ENCODE results near the gene ZYG11B.

Gene ZYG11B

DNA sequence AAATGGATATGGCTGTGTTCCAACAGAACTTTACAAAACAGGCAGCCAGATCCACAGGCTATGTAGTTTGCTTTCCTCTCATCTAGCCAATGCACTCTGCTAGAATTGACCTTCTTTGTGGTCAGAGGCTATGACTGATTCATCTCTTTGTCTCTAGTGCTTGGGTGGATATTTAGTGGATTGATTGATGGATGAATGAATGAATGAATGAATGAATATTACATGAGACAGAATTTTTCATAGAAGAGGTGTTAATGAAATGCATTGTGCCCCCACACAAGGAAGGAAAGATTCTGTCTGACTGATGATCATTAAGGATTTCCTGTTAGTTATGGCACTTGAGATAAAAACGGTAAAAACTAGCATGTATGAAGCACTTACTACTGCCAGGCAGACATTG lies 65.8 kb downstream of the ZYG11B start:
- no peak for TF ChIP-seq GATA2 (IDR thresholded peaks at IDR 0.05; ENCODE audit: low read depth, low read length)

DNA sequence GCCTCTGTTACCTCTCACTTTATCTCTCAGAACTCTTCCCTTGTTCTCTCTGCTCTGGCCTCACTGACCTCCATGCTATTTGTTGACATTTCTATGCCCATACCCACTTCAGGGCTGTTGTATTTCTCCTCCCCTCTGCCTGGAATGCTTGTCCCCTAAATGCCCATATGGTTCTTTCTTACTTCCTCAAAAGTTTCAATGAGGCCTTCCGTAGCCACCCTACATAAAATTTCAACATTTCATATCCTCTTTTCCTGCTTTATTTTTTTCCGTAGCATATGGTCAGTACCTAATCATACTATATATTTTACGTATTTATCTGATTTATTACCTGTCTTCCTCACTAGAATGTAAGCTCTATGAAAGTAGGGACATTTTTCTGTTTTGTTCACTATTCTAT lies 69.2 kb downstream of the ZYG11B start:
- TF ChIP-seq GATA2 (IDR thresholded peaks at IDR 0.05; ENCODE audit: low read depth, low read length) (no peak), GATA3 (IDR thresholded peaks at IDR 0.05; ENCODE audit: low read depth, low read length) (no peak)

DNA sequence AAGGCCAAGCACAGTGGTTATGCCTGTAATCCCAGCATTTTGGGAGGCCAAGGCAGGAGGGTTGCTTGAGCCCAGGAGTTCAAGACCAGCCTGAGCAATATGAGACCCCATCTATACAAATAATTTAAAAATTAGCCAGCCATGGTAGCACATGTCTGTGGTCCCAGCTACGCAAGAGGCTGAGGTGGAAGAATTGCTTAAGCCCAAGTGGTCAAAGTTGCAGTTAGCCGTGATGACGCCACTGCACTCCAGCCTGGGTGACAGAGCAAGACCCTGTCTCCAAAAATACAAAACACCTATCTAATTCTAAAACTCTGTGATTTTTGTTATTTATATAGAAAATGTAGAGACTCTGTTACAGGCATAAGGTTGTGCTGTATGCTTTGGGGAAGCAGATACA lies 72.1 kb downstream of the ZYG11B start:
- TF ChIP-seq GATA2 (IDR thresholded peaks at IDR 0.05; ENCODE audit: low read depth, low read length) (no peak), GATA3 (IDR thresholded peaks at IDR 0.05; ENCODE audit: low read depth, low read length) (no peak)

GRCh38 chr1:52801011-52801410 lies 74.8 kb downstream of the ZYG11B start:
- TF ChIP-seq GATA3 (IDR thresholded peaks at IDR 0.05; ENCODE audit: low read depth, low read length), result no peak
- no peak for TF ChIP-seq GATA2 (IDR thresholded peaks at IDR 0.05; ENCODE audit: low read depth, low read length)

DNA sequence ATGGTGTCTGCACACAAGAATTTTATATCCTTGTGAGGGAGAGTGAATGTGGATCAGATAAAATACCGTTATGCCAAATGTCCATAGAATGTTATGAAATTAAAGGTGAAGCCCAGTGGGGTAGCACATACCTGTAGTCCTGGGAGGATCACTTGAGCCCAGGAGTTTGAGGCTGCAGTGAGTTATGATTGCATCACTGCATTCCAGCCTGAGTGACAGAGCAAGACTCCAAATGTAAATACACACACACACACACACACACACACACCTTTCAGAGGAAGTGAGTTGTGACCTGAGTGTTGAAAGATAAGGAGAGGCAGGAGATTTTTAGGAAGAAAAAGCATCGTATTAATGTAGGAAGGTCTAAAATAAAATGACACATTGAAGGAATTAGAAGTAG lies 88.2 kb downstream of the ZYG11B start:
- TF ChIP-seq GATA3 (IDR thresholded peaks at IDR 0.05; ENCODE audit: low read depth, low read length), result no peak
- no peak for TF ChIP-seq GATA2 (IDR thresholded peaks at IDR 0.05; ENCODE audit: low read depth, low read length)

- TF ChIP-seq GATA3 (IDR thresholded peaks at IDR 0.05; ENCODE audit: low read depth, low read length) (no peak), GATA2 (IDR thresholded peaks at IDR 0.05; ENCODE audit: low read depth, low read length) (no peak)
These were observed 99.6 kb downstream of the ZYG11B start for GRCh38 chr1:52825868-52826267.

- TF ChIP-seq GATA3 (IDR thresholded peaks at IDR 0.05; ENCODE audit: low read depth, low read length), result no peak
- no peak for TF ChIP-seq GATA2 (IDR thresholded peaks at IDR 0.05; ENCODE audit: low read depth, low read length)
These were observed 108.5 kb downstream of the ZYG11B start for GRCh38 chr1:52834798-52835197.

- TF ChIP-seq GATA3 (IDR thresholded peaks at IDR 0.05; ENCODE audit: low read depth, low read length) (no peak), GATA2 (IDR thresholded peaks at IDR 0.05; ENCODE audit: low read depth, low read length) (no peak)
These were observed 109.8 kb downstream of the ZYG11B start for GRCh38 chr1:52836035-52836434.

- TF ChIP-seq GATA3 (IDR thresholded peaks at IDR 0.05; ENCODE audit: low read depth, low read length), result no peak
- TF ChIP-seq GATA2 (IDR thresholded peaks at IDR 0.05; ENCODE audit: low read depth, low read length), result no peak
These were observed 116.5 kb downstream of the ZYG11B start, which contains the start of gene ZYG11A for GRCh38 chr1:52842643-52843310. Gene ZYG11A (plus strand): TSS chr1:52842760. CDS start chr1:52842884, 124 bp downstream.

- TF ChIP-seq GATA3 (IDR thresholded peaks at IDR 0.05; ENCODE audit: low read depth, low read length) (no peak), GATA2 (IDR thresholded peaks at IDR 0.05; ENCODE audit: low read depth, low read length) (no peak)
These were observed 122.2 kb downstream of the ZYG11B start for GRCh38 chr1:52848423-52848822.

- TF ChIP-seq GATA2 (IDR thresholded peaks at IDR 0.05; ENCODE audit: low read depth, low read length) (no peak), GATA3 (IDR thresholded peaks at IDR 0.05; ENCODE audit: low read depth, low read length) (no peak)
These were observed 124.7 kb downstream of the ZYG11B start for GRCh38 chr1:52850951-52851350.

- TF ChIP-seq GATA3 (IDR thresholded peaks at IDR 0.05; ENCODE audit: low read depth, low read length) (no peak), GATA2 (IDR thresholded peaks at IDR 0.05; ENCODE audit: low read depth, low read length) (no peak)
These were observed 126.6 kb downstream of the ZYG11B start for GRCh38 chr1:52852854-52853253.

DNA sequence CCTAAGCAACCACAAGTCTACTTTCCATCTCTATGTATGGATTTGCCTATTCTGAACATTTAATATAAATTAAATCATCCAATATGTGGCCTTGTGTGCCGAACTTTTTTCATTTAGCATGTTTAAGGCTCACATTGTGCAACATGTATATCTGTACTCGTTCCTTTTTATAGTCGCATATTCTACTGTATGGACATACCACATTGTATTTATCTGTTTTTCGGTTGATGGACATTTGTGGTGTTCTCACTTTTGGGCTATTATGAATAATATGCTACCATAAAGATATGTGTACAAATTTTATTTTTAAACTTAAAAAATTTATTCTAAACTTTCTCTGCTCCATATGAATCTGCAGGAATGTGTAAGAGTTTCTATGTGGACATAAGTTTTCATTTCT lies 129.3 kb downstream of the ZYG11B start:
- no peak for TF ChIP-seq GATA2 (IDR thresholded peaks at IDR 0.05; ENCODE audit: low read depth, low read length)
- TF ChIP-seq GATA3 (IDR thresholded peaks at IDR 0.05; ENCODE audit: low read depth, low read length), result no peak

- TF ChIP-seq GATA2 (IDR thresholded peaks at IDR 0.05; ENCODE audit: low read depth, low read length), result no peak
- no peak for TF ChIP-seq GATA3 (IDR thresholded peaks at IDR 0.05; ENCODE audit: low read depth, low read length)
These were observed 129.8 kb downstream of the ZYG11B start for GRCh38 chr1:52856026-52856425.

DNA sequence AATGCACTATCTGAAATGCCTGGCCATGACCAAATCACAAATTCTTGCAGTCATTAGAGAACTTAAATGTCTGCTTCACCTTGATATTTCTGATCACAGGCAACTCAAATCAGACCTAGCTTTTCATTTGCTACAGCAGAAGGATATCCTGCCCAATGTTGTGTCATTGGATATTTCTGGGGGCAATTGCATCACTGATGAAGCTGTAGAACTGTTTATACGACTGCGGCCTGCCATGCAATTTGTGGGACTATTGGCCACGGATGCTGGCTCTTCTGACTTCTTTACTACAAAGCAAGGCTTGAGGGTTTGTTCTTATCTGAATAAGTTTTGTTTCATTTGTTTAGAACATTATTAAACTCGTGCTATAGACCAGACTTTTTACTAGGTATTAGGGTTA lies 131.2 kb downstream of the ZYG11B start:
- TF ChIP-seq GATA2 (IDR thresholded peaks at IDR 0.05; ENCODE audit: low read depth, low read length) (no peak), GATA3 (IDR thresholded peaks at IDR 0.05; ENCODE audit: low read depth, low read length) (no peak)
